GM19468 (cell line): Measurements from ENCODE around the gene CAP2.
"Not testable (repeated sequence)": the region's sequence is repeated elsewhere in the genome, so short reads cannot be mapped to it uniquely, and the experiment has no call there.

ENCODE experiments used
- ATAC-seq: cut with Tn5 transposase; IDR thresholded peaks from one replicate; pipeline ENCODE4 v1.9.1; 2021; ENCODE audit warnings: mild to moderate bottlenecking, moderate library complexity, moderate number of reproducible peaks; ENCODE audit not compliant: unreplicated experiment; ENCODE audit errors: extremely low read depth

The CAP2 gene

GRCh38 chr6:17393892-17394631 lies 667 bp downstream of the CAP2 start:
- ATAC-seq = no peak

GRCh38 chr6:17395112-17395511 lies 1.7 kb downstream of the CAP2 start:
- no peak for ATAC-seq

- no peak for ATAC-seq
Measured at GRCh38 chr6:17396256-17396655, 2.9 kb downstream of the CAP2 start.

- no peak for ATAC-seq
Measured at GRCh38 chr6:17397764-17398194, 4.4 kb downstream of the CAP2 start.

GRCh38 chr6:17405181-17405943 lies 12.0 kb downstream of the CAP2 start:
- ATAC-seq = not testable (repeated sequence)

- ATAC-seq = no peak
Measured at GRCh38 chr6:17405944-17406245, 12.5 kb downstream of the CAP2 start.

GRCh38 chr6:17408081-17408480 lies 14.7 kb downstream of the CAP2 start:
- ATAC-seq = no peak

GRCh38 chr6:17410281-17410680 lies 16.9 kb downstream of the CAP2 start:
- no peak for ATAC-seq

- no peak for ATAC-seq
Measured at GRCh38 chr6:17413313-17413750, 19.9 kb downstream of the CAP2 start.

- not testable (repeated sequence) for ATAC-seq
Measured at GRCh38 chr6:17414395-17414794, 21.0 kb downstream of the CAP2 start.

- no peak for ATAC-seq
Measured at GRCh38 chr6:17415321-17415720, 21.9 kb downstream of the CAP2 start.

- no peak for ATAC-seq
Measured at GRCh38 chr6:17416806-17417205, 23.4 kb downstream of the CAP2 start.

- ATAC-seq = no peak
Measured at GRCh38 chr6:17417817-17418216, 24.4 kb downstream of the CAP2 start.

- ATAC-seq = no peak
Measured at GRCh38 chr6:17418281-17419188, 25.1 kb downstream of the CAP2 start.

- no peak for ATAC-seq
Measured at GRCh38 chr6:17419189-17419575, 25.8 kb downstream of the CAP2 start.

- ATAC-seq = no peak
Measured at GRCh38 chr6:17420368-17420767, 27.0 kb downstream of the CAP2 start.

- ATAC-seq = no peak
Measured at GRCh38 chr6:17421406-17421805, 28.0 kb downstream of the CAP2 start.

- ATAC-seq = no peak
Measured at GRCh38 chr6:17423026-17423425, 29.6 kb downstream of the CAP2 start.

GRCh38 chr6:17427062-17427461 lies 33.7 kb downstream of the CAP2 start:
- no peak for ATAC-seq

GRCh38 chr6:17427617-17428016 lies 34.2 kb downstream of the CAP2 start:
- ATAC-seq = no peak
